Right lobe of liver (tissue), 4 donors: ENCODE measurements around the gene JAZF1.

ENCODE experiments used
- CTCF ChIP-seq, 4 donors: fragments of 200-600 bp in 3 of 4; fragments of 450-650 bp in 1 of 4; IDR thresholded peaks; one replicate each; pipeline versions ENCODE4 v1.5.1 to v1.8.0; 2016 to 2022; ENCODE audit warnings: antibody characterized with exemption in 4 of 4, mild to moderate bottlenecking in 2 of 4
- POLR2A ChIP-seq: fragments of 450-650 bp; IDR thresholded peaks from one replicate; pipeline ENCODE4 v1.6.1; 2017; ENCODE audit warnings: antibody characterized with exemption, mild to moderate bottlenecking
- donor health status: DM: no; HTN: no; CAD: no.
- donor health status: DM: no; HTN: no; CAD: no.
- donor health status: DM: no; HTN: yes; CAD: no.

DNA sequence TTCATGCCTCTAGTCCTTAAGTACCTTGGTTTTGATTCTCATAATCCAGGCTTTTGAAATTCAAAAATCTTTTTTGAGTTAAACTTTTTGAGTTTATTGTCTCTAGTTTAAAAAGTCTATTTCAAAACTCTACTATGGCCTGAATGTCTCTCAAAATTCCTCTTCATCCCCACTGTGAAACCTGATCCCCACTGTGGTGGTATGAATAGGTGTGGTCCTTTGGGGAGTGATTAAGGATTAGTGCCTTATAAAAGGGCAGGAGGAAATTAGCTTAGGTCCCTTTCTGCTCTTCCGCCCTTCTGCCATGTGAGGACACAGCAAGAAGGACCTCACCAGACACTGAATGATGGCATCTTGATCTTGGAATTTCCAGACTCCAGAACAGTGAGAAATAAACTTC is 44.1 kb upstream of the JAZF1 start:
- TF ChIP-seq CTCF (IDR thresholded peaks at IDR 0.05) (no peak), POLR2A (no peak)
